B cell (primary cell): ENCODE measurements around the gene PAK4. TPM values are rescaled to one million over a fixed set of nuclear protein-coding genes. Genes with fewer than 3 reads are reported as not detected.

Source experiments
- ATAC-seq: fragments of 200-7000 bp; cut with Tn5 transposase; one replicate; pipeline ENCODE4 v1.10.0; 2021; ENCODE audit warnings: low read depth, mild to moderate bottlenecking, moderate number of reproducible peaks, moderate library complexity
- CTCF ChIA-PET: fragments of 350-600 bp; sonication (Branson Sonifier 250); formaldehyde crosslinking; loops from one replicate; lab custom pipeline; 2021; ENCODE audit warnings: antibody characterized with exemption, inconsistent platforms; lab: Charles Lee
- POLR2A ChIA-PET: fragments of 350-600 bp; sonication (Branson Sonifier 250); formaldehyde crosslinking; loops from one replicate; lab custom pipeline; 2021; ENCODE audit warnings: antibody characterized with exemption; lab: Charles Lee
- DNase-seq: peaks from one replicate; pipeline ENCODE4 v3.0.0; 2013
- H2AFZ ChIP-seq: 2 replicates; pipeline ENCODE4 v1.6.1; 2012; ENCODE audit warnings: mild to moderate bottlenecking, low read depth, low read length; ENCODE audit not compliant: insufficient read depth, poor library complexity, severe bottlenecking
- H3K27ac ChIP-seq, 2 donors: 1 replicate in 1 of 2; 2 replicates in 1 of 2; pipeline ENCODE4 v1.5.1; 2012 to 2013; ENCODE audit warnings: low read length in 2 of 2, mild to moderate bottlenecking in 2 of 2, moderate library complexity in 1 of 2
- H3K27me3 ChIP-seq, 4 experiments: fragments of 200-600 bp in 1 of 4; sonication (generic) in 1 of 4; replicated peaks in 1 of 4; 1 replicate in 2 of 4; 2 replicates in 2 of 4; pipeline versions ENCODE4 v1.6.1 to v1.7.0; 2013 to 2016; ENCODE audit warnings: low read length in 3 of 4, mild to moderate bottlenecking in 2 of 4, mixed read lengths in 1 of 4, moderate library complexity in 1 of 4; ENCODE audit not compliant: insufficient read depth in 4 of 4, control insufficient read depth in 3 of 4; ENCODE audit errors: control extremely low read depth in 1 of 4
- H3K36me3 ChIP-seq, 2 experiments: replicated peaks in 1 of 2; 1 replicate in 1 of 2; 2 replicates in 1 of 2; pipeline versions ENCODE4 v1.6.1 to v1.7.1; 2013; ENCODE audit warnings: low read length in 1 of 2; ENCODE audit not compliant: insufficient read depth in 2 of 2, control insufficient read depth in 1 of 2; ENCODE audit errors: control extremely low read depth in 1 of 2, extremely low read depth in 1 of 2
- H3K4me1 ChIP-seq, 2 donors: fragments of 200-600 bp in 1 of 2; sonication (generic) in 1 of 2; 1 replicate in 1 of 2; 2 replicates in 1 of 2; pipeline versions ENCODE4 v1.5.1 to v1.6.1; 2013 to 2017; ENCODE audit warnings: low read length in 2 of 2; ENCODE audit not compliant: control insufficient read depth in 2 of 2, insufficient read depth in 2 of 2
- H3K4me2 ChIP-seq: replicated peaks from 2 replicates; pipeline ENCODE3; 2012; ENCODE audit warnings: mild to moderate bottlenecking, low read depth, low read length; ENCODE audit not compliant: poor library complexity, severe bottlenecking
- H3K4me3 ChIP-seq, 5 experiments: fragments of 200-600 bp in 1 of 5; sonication (generic) in 1 of 5; 1 replicate in 3 of 5; 2 replicates in 2 of 5; pipeline versions ENCODE4 v1.5.1 to v1.7.0; 2011 to 2016; ENCODE audit warnings: low read length in 4 of 5, mild to moderate bottlenecking in 4 of 5, low read depth in 2 of 5, control low read depth in 1 of 5, moderate library complexity in 1 of 5; ENCODE audit not compliant: insufficient read depth in 1 of 5; ENCODE audit errors: control extremely low read depth in 1 of 5, extremely low read depth in 1 of 5
- H3K79me2 ChIP-seq: fragments of 200-600 bp; sonication (generic); one replicate; pipeline ENCODE4 v1.6.0; 2016; ENCODE audit warnings: low read length; ENCODE audit not compliant: control insufficient read depth, insufficient read depth
- H3K9ac ChIP-seq: fragments of 200-600 bp; sonication (generic); 2 replicates; pipeline ENCODE4 v1.6.1; 2017; ENCODE audit warnings: mild to moderate bottlenecking, low read length, moderate library complexity
- H3K9me3 ChIP-seq, 3 donors: one replicate each; pipeline versions ENCODE4 v1.6.1 to v1.7.1; 2013; ENCODE audit warnings: low read length in 2 of 3; ENCODE audit not compliant: control insufficient read depth in 2 of 3, insufficient read depth in 1 of 3; ENCODE audit errors: control extremely low read depth in 1 of 3
- H4K20me1 ChIP-seq: 2 replicates; pipeline ENCODE4 v1.6.0; 2012; ENCODE audit warnings: mild to moderate bottlenecking, low read length; ENCODE audit not compliant: insufficient read depth, control insufficient read depth, poor library complexity, severe bottlenecking
- H3K27ac Mint-ChIP-seq: one replicate; pipeline ENCODE4 v1.8.0; 2021; ENCODE audit warnings: mixed read lengths
- H3K27me3 Mint-ChIP-seq: one replicate; pipeline ENCODE4 v1.8.0; 2021; ENCODE audit warnings: mixed read lengths
- H3K4me1 Mint-ChIP-seq: one replicate; pipeline ENCODE4 v1.8.0; 2021; ENCODE audit warnings: mixed read lengths
- H3K4me3 Mint-ChIP-seq: one replicate; pipeline ENCODE4 v1.8.0; 2021; ENCODE audit warnings: mixed read lengths
- H3K9me3 Mint-ChIP-seq: one replicate; pipeline ENCODE4 v1.8.0; 2022; ENCODE audit warnings: mixed read lengths; ENCODE audit not compliant: insufficient read depth
- EZH2 ChIP-seq: IDR thresholded peaks from 2 replicates; pipeline ENCODE4 v1.6.1; 2012; ENCODE audit warnings: borderline replicate concordance, low read depth, mild to moderate bottlenecking, moderate library complexity, low read length; ENCODE audit not compliant: insufficient read depth, poor library complexity, severe bottlenecking
- WGBS: methylation state at CpG from one replicate; pipeline ENCODE4 v1.1.5; 2013; ENCODE audit warnings: missing lambda C conversion rate; ENCODE audit not compliant: insufficient coverage; 5-methylcytosine and 5-hydroxymethylcytosine counted together
- intact Hi-C: fragments of 100-400 bp; cut with micrococcal nuclease; formaldehyde crosslinking; loops from one replicate; pipeline ENCODE4 v1.10.0; 2022
- polyA plus RNA-seq: library from polyadenylated mRNA; depleted of rRNA; stranded (reverse); fragments of >200 nt; gene quantifications from 2 replicates; pipeline ENCODE4 v1.2.3, GENCODE V29; 2012
- total RNA-seq, 2 donors: library from RNA; stranded (reverse); fragments of 120-200 nt in 1 of 2; gene quantifications; 1 replicate in 1 of 2; 2 replicates in 1 of 2; pipeline versions ENCODE4 v1.2.3 to v1.2.4, GENCODE V29; 2013 to 2022
- TF ChIP-seq, protein P1 (sequence below): fragments of 200-600 bp; IDR thresholded peaks from one replicate; pipeline ENCODE4 v1.8.0; 2022; ENCODE audit warnings: antibody characterized with exemption, mild to moderate bottlenecking

PAK4 gene
- total and polyA plus RNA-seq, 2 donors (not counting 1 experiment from before 2014, with no cell fraction given): 12.0 to 23.3 TPM

DNA sequence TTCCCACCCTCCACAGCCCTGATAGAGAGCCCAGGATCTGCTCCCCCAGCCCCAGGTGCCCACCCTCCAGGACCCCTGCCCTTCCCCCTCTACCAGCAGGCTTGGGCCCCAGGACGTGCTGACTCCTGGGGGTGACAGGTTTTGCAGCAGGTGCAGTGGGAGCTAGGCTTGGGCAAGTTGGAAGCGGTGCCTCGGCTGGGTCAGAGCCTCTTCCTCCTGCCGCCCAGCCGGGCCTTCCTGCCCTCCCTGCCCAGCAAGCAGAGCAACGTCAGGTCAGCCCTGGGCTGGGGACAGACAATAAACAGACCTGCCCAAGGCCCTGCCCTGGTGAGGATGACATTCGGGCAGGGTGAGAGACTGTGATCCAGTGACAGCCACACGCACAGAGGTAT is 62.0 kb downstream of the PAK4 start:
- 70% methylated on average over 5 of the region's 8 CpGs for WGBS
- Mint-ChIP-seq H3K4me3 (no peak overlapping the region), H3K27me3 (peaks cover 10% of the 10 kb centered on the region), H3K4me1 (no peaks in the 10 kb centered on the region), H3K9me3 (no peaks in the 10 kb centered on the region), H3K27ac (no peak overlapping the region)
- Histone ChIP-seq H4K20me1 (no peaks in the 10 kb centered on the region), H3K79me2 (no peaks in the 10 kb centered on the region), H3K4me3 (no peak overlapping the region), H3K9me3 (no peaks in the 10 kb centered on the region), H3K27ac (no peak overlapping the region), H3K4me1 (no peaks in the 10 kb centered on the region), H3K27me3 (no peaks in the 10 kb centered on the region), H2AFZ (no peak overlapping the region), H3K36me3 (no peaks in the 10 kb centered on the region), H3K9ac (no peak overlapping the region), H3K4me2 (no peak overlapping the region)
- ATAC-seq (no peak), DNase-seq (no peak)
- intact Hi-C loops: no loop called here
- ChIA-PET POLR2A (no interaction called here), CTCF (no interaction called here)
- TF ChIP-seq EZH2: no peak
- TF ChIP-seq, protein P1, sequence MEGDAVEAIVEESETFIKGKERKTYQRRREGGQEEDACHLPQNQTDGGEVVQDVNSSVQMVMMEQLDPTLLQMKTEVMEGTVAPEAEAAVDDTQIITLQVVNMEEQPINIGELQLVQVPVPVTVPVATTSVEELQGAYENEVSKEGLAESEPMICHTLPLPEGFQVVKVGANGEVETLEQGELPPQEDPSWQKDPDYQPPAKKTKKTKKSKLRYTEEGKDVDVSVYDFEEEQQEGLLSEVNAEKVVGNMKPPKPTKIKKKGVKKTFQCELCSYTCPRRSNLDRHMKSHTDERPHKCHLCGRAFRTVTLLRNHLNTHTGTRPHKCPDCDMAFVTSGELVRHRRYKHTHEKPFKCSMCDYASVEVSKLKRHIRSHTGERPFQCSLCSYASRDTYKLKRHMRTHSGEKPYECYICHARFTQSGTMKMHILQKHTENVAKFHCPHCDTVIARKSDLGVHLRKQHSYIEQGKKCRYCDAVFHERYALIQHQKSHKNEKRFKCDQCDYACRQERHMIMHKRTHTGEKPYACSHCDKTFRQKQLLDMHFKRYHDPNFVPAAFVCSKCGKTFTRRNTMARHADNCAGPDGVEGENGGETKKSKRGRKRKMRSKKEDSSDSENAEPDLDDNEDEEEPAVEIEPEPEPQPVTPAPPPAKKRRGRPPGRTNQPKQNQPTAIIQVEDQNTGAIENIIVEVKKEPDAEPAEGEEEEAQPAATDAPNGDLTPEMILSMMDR: no peak

DNA sequence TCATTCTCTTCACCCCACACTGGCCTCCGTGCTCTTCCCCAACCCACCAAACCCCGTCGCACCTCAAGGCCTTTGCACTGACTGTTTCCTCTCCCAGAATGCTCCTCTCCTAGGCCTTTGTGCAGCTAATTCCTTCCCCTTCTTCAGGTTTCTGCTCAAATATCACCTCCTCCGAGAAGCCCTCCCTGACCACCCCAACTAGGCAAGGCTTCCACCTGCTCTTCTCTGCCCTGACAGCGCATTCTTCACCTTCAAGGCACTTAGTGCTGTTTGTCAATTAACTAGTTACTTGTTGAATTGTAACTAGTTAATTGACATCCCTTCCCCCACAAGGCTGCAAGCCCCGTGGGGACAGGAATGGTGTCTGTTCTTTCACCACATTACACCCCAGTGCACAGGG is 63.4 kb downstream of the PAK4 start:
- no peak for ATAC-seq
- H3K9me3 Mint-ChIP-seq: no peaks in the 10 kb centered on the region
- H3K4me1 Mint-ChIP-seq: no peaks in the 10 kb centered on the region
- no peaks in the 10 kb centered on the region for H3K4me1 ChIP-seq
- no peak overlapping the region for H3K27ac ChIP-seq
- intact Hi-C loops: no loop called here
- TF ChIP-seq, protein P1: no peak
- TF ChIP-seq EZH2: no peak
- no peak overlapping the region for H2AFZ ChIP-seq
- no peaks in the 10 kb centered on the region for H3K36me3 ChIP-seq
- WGBS: 83% methylated on average over 3 of the region's 6 CpGs
- POLR2A ChIA-PET: no interaction called here
- no peak for DNase-seq
- H3K4me3 Mint-ChIP-seq: no peak overlapping the region
- H3K27me3 ChIP-seq: peaks cover 0 to under 1% (median 0%) of the 10 kb centered on the region in 4 experiments
- H3K4me2 ChIP-seq: no peak overlapping the region
- no peaks in the 10 kb centered on the region for H4K20me1 ChIP-seq
- no peaks in the 10 kb centered on the region for H3K79me2 ChIP-seq
- no peak overlapping the region for H3K27ac Mint-ChIP-seq
- peaks cover 16% of the 10 kb centered on the region for H3K27me3 Mint-ChIP-seq
- H3K4me3 ChIP-seq: no peak overlapping the region
- H3K9ac ChIP-seq: no peak overlapping the region
- CTCF ChIA-PET: no interaction called here
- no peaks in the 10 kb centered on the region for H3K9me3 ChIP-seq
